Effector memory CD4-positive, alpha-beta T cell (primary cell): ENCODE measurements around the gene TRRAP.

Experiments
- DNase-seq, 3 donors: peaks; one replicate each; pipeline ENCODE4 v3.0.0-alpha.2; 2020
- H3K27ac ChIP-seq: 2 replicates; pipeline ENCODE4 v1.7.0; 2013; ENCODE audit warnings: mild to moderate bottlenecking, low read length, moderate library complexity; ENCODE audit not compliant: insufficient read depth, poor library complexity, severe bottlenecking
- H3K27me3 ChIP-seq: replicated peaks from 2 replicates; pipeline ENCODE4 v1.7.0; 2013; ENCODE audit warnings: mild to moderate bottlenecking, low read length; ENCODE audit not compliant: insufficient read depth, control insufficient read depth, poor library complexity, severe bottlenecking
- H3K36me3 ChIP-seq: 2 replicates; pipeline ENCODE4 v1.7.0; 2013; ENCODE audit warnings: mild to moderate bottlenecking, low read length, moderate library complexity; ENCODE audit not compliant: control insufficient read depth, insufficient read depth
- H3K4me1 ChIP-seq: 2 replicates; pipeline ENCODE4 v1.7.0; 2013; ENCODE audit warnings: low read length, mild to moderate bottlenecking; ENCODE audit not compliant: control insufficient read depth, insufficient read depth, poor library complexity, severe bottlenecking
- H3K4me3 ChIP-seq: 2 replicates; pipeline ENCODE4 v1.7.0; 2013; ENCODE audit warnings: low read length, low read depth, mild to moderate bottlenecking; ENCODE audit not compliant: insufficient read depth, poor library complexity, severe bottlenecking
- H3K9me3 ChIP-seq: 2 replicates; pipeline ENCODE4 v1.7.0; 2013; ENCODE audit warnings: mild to moderate bottlenecking, low read length, moderate library complexity; ENCODE audit not compliant: control insufficient read depth

The TRRAP gene

DNA sequence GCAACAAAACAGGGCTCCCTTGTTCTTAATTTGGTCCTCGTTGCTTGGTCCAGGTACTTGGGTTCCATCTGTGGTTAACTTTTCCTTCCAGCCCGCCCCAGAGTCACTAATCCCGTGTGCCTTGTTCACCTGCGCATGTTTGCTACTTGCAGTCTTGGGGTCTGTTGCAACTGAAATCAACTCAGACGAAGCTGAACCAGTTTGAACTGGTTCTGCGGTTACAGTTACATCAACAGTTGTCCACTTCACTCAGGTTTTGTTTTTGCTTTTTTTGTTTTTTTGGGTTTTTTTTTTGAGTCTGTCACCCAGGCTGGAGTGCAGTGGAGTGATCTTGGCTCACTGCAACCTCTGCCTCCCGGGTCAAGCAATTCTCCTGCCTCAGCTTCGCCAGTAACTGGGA lies 34.7 kb downstream of the TRRAP start:
- no peak for DNase-seq
- no peaks in the 10 kb centered on the region for H3K9me3 ChIP-seq
- H3K36me3 ChIP-seq = peaks cover 78% of the 10 kb centered on the region
- H3K4me3 ChIP-seq = no peak overlapping the region
- H3K27me3 ChIP-seq = no peaks in the 10 kb centered on the region
- no peak overlapping the region for H3K27ac ChIP-seq
- no peaks in the 10 kb centered on the region for H3K4me1 ChIP-seq

- H3K9me3 ChIP-seq = no peaks in the 10 kb centered on the region
- H3K4me3 ChIP-seq = no peak overlapping the region
- H3K36me3 ChIP-seq = peaks cover 76% of the 10 kb centered on the region
- H3K27me3 ChIP-seq = no peaks in the 10 kb centered on the region
- no peak for DNase-seq
- no peak overlapping the region for H3K27ac ChIP-seq
- no peaks in the 10 kb centered on the region for H3K4me1 ChIP-seq
Observed at GRCh38 chr7:98913612-98914011, 35.3 kb downstream of the TRRAP start.

DNA sequence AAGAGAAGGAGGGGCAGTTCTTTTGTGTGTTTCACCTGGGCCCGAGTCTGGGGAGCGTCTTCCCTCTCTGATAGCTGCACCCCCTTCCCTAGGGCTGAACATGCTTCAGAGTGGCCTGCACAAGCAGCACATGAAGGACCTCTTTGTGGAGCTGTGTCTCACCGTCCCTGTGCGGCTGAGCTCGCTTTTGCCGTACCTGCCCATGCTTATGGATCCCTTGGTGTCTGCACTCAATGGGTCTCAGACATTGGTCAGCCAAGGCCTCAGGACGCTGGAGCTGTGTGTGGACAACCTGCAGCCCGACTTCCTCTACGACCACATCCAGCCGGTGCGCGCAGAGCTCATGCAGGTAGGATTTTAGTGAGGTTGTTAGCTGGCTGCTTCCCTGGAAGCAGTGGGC lies 39.0 kb downstream of the TRRAP start:
- Histone ChIP-seq H3K4me3 (no peak overlapping the region), H3K9me3 (no peaks in the 10 kb centered on the region), H3K36me3 (peaks cover 82% of the 10 kb centered on the region), H3K4me1 (no peaks in the 10 kb centered on the region), H3K27ac (no peak overlapping the region), H3K27me3 (no peaks in the 10 kb centered on the region)
- DNase-seq = no peak

- Histone ChIP-seq H3K36me3 (peaks cover 86% of the 10 kb centered on the region), H3K4me3 (no peak overlapping the region), H3K27ac (no peak overlapping the region), H3K4me1 (no peaks in the 10 kb centered on the region), H3K27me3 (no peaks in the 10 kb centered on the region), H3K9me3 (no peaks in the 10 kb centered on the region)
- no peak for DNase-seq
Observed at GRCh38 chr7:98921608-98922372, 43.5 kb downstream of the TRRAP start.

GRCh38 chr7:98922392-98923187 lies 44.3 kb downstream of the TRRAP start:
- Histone ChIP-seq H3K9me3 (no peaks in the 10 kb centered on the region), H3K27me3 (no peaks in the 10 kb centered on the region), H3K36me3 (peaks cover 87% of the 10 kb centered on the region), H3K27ac (no peak overlapping the region), H3K4me1 (no peaks in the 10 kb centered on the region), H3K4me3 (no peak overlapping the region)
- DNase-seq = no peak

- Histone ChIP-seq H3K9me3 (no peaks in the 10 kb centered on the region), H3K27me3 (no peaks in the 10 kb centered on the region), H3K4me3 (no peak overlapping the region), H3K4me1 (no peaks in the 10 kb centered on the region), H3K27ac (no peak overlapping the region), H3K36me3 (peaks cover 86% of the 10 kb centered on the region)
- no peak for DNase-seq
Observed at GRCh38 chr7:98923512-98923911, 45.2 kb downstream of the TRRAP start.

- Histone ChIP-seq H3K9me3 (no peaks in the 10 kb centered on the region), H3K36me3 (peaks cover 63% of the 10 kb centered on the region), H3K4me3 (no peak overlapping the region), H3K27me3 (no peaks in the 10 kb centered on the region), H3K27ac (no peak overlapping the region), H3K4me1 (peaks cover 4% of the 10 kb centered on the region)
- no peak for DNase-seq
Observed at GRCh38 chr7:98927125-98927524, 48.8 kb downstream of the TRRAP start.

GRCh38 chr7:98930464-98930863 lies 52.1 kb downstream of the TRRAP start:
- H3K27ac ChIP-seq = peak overlapping the region; percentile 46
- no peaks in the 10 kb centered on the region for H3K9me3 ChIP-seq
- H3K4me3 ChIP-seq = no peak overlapping the region
- H3K36me3 ChIP-seq = peaks cover 65% of the 10 kb centered on the region
- DNase-seq = peak in 1 of 3 donors; percentile 4
- no peaks in the 10 kb centered on the region for H3K27me3 ChIP-seq
- H3K4me1 ChIP-seq = peaks cover 4% of the 10 kb centered on the region

GRCh38 chr7:98930921-98931320 lies 52.6 kb downstream of the TRRAP start:
- H3K36me3 ChIP-seq = peaks cover 64% of the 10 kb centered on the region
- peak in 2 of 3 donors; percentile 17 to 21 for DNase-seq
- peaks cover 4% of the 10 kb centered on the region for H3K4me1 ChIP-seq
- H3K27me3 ChIP-seq = no peaks in the 10 kb centered on the region
- peak overlapping the region; percentile 27 for H3K4me3 ChIP-seq
- H3K9me3 ChIP-seq = no peaks in the 10 kb centered on the region
- peak overlapping the region; percentile 53 for H3K27ac ChIP-seq

DNA sequence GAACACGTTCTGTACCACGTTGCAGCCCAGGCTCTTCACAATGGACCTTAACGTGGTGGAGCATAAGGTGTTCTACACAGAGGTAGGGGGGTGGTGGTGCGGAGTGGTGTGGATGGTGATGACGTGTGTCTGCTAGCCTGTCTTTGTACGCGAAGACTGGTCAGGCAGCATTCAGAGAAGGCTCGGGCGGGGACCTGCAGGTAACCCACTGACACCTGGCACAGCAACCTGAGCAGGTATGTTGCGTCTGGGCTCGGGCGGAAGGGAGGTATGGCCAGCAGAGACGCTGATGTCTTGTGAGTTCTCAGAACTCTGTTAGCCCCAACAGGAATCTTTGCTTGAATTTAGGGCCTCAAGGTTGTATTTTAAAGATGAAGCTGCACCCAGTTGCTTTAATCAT lies 55.0 kb downstream of the TRRAP start:
- H3K27me3 ChIP-seq = no peaks in the 10 kb centered on the region
- no peaks in the 10 kb centered on the region for H3K9me3 ChIP-seq
- peaks cover 4% of the 10 kb centered on the region for H3K4me1 ChIP-seq
- H3K27ac ChIP-seq = no peak overlapping the region
- no peak for DNase-seq
- H3K36me3 ChIP-seq = peaks cover 70% of the 10 kb centered on the region
- H3K4me3 ChIP-seq = no peak overlapping the region
